CD4-positive, alpha-beta T cell treated with Interleukin-21 for 1 hour (primary cell): ENCODE measurements around the gene PTPRT.

Experiments used
- DNase-seq: peaks from one replicate; pipeline ENCODE4 v3.0.0-alpha.2; 2020

PTPRT gene

DNA sequence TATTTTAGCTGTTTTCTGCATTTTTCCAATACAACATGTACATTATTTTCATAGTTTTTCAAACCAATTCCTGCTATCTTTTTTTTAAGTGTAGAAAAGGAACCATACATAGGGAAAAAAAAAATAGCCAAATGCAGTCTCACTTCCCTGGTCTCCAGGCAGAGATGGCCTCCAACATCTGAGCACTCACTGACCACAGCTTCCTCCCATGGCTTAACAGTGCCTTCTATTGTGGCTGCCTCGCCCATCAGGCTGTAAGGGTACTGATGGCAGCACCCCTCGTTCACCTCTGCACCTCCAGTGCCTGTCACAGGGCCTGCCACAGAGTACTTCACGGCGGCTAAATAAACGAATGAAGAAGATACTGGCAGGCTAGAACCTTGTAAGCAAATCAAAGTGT is 591.1 kb downstream of the PTPRT start:
- no peak for DNase-seq

DNA sequence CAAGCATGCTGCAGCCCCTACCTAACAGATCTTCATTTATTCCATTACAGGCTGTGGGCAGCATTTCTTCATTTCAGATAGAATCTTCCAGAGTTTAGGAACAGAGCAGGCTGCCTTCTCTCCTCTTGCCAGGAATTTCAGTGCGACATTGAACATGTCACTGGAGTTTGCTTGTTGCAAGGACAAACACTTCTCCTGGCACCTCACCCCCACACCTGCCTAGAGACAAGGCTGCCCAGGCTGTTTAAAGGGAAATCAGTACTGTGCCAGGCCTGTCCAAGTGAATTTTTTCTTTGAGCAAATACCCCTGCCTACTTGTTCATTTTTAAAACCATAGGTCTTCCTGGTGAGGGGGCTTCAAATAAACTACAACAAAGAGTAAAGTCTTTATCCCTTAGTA is 594.1 kb downstream of the PTPRT start:
- no peak for DNase-seq

GRCh38 chr20:42594659-42595058 is 595.0 kb downstream of the PTPRT start:
- DNase-seq, result no peak

DNA sequence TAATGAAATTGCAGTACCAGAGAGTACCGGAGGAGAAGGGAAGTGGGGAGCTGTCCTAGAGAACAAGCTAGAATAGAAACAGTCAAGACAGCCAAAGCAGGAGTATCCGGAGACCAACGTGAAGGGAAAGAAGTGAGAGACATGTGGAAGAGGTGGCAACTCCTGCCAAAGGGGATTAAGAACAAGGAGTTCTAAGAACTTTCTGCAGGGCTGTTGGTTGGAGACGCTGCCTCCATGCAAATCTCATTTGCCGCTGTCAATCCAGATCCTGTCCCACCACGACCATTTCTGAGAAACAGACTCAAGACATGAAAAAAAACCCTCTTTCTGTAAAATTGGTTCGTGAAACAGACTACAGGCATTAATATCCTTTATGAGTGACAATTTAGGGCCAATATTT is 595.7 kb downstream of the PTPRT start:
- DNase-seq, result no peak

DNA sequence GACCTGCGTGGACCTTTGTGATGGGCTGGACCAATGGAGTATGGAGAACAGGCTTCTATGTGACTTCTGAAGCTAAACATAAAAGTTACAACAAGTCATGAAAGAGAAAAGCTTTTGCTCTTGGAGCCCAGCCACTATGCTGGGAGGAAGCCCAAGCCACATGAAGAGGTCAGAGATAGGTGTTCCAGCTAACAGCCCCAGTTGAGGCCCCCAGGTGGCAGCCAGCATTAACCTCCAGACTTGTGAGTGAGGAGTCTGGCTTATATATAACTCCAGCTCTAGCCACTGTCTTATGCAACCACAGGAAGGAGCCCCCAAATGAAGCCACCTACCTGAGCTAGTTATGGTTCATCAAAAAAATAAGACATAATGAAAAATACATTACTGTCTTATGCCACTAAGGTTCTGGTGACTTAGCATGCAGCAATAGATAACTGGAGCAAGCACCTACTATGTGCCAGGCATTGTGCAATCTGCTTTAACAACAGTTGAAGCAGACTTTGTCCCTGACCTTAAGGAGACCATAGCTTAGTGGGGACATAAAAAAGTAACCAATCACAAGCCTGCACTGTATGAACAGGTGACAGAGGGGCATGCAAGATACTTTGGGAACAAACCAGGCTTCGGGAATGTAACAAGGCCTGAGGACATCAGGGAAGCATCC is 599.6 kb downstream of the PTPRT start:
- no peak for DNase-seq

DNA sequence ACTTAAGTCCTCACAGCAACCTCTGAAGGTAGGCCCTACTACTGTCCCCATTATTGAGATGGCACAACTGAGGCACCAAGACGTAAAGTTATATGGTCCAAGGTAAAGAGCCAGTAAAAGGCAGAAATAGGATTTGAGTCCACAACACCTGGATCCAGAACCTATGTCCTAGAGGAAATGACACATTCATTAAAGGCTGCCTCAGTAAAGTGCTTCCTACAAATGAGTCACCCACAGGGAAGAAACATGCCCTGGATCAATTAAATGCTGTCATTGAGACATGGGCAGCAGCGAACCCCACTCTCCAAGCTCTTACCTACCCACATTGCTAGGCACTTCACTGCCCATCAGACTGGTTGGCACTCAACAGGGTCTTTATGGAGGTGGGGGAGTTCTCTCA is 600.9 kb downstream of the PTPRT start:
- no peak for DNase-seq

DNA sequence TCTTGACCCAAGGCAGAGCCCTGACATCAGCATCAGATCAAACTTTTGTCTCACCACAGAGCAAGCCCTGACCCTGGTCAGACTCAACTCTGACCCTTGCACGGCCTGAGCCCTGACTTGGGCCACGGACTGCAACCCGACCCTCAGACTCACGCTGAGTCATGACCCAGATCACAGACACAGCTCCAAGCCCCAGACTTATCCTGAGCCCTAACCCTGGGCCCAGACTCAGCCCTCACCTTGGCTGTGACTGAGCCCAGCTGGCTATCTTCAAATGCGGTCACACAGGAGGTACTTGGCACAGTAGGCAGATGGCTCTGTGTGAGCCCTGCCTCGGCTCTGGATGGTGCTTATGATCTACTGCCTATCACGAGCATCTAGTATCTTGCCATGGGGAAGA is 602.3 kb downstream of the PTPRT start:
- no peak for DNase-seq

- DNase-seq, result no peak
Measured at GRCh38 chr20:42581311-42581710, 608.4 kb downstream of the PTPRT start.

GRCh38 chr20:42576167-42576566 is 613.5 kb downstream of the PTPRT start:
- no peak for DNase-seq

- DNase-seq, result no peak
Measured at GRCh38 chr20:42572320-42573016, 617.2 kb downstream of the PTPRT start.

DNA sequence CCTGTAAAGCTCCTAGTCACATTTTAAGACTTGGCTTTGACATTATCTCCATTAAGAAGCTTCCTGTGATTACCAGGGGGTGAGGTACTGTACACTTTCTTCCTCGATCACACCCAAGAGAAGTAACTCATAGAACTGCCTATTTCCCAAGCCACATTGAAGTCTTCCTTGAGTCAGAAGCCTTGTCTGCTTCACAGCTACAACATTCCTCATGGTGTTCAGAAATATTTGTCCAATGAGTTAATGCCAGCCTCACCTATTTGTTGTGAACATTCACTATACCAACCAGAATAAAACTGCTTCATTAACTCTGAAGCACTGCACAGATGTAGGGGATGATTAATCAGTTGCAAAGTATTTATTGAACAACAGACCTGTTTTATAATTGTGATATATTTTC is 622.3 kb downstream of the PTPRT start:
- no peak for DNase-seq

DNA sequence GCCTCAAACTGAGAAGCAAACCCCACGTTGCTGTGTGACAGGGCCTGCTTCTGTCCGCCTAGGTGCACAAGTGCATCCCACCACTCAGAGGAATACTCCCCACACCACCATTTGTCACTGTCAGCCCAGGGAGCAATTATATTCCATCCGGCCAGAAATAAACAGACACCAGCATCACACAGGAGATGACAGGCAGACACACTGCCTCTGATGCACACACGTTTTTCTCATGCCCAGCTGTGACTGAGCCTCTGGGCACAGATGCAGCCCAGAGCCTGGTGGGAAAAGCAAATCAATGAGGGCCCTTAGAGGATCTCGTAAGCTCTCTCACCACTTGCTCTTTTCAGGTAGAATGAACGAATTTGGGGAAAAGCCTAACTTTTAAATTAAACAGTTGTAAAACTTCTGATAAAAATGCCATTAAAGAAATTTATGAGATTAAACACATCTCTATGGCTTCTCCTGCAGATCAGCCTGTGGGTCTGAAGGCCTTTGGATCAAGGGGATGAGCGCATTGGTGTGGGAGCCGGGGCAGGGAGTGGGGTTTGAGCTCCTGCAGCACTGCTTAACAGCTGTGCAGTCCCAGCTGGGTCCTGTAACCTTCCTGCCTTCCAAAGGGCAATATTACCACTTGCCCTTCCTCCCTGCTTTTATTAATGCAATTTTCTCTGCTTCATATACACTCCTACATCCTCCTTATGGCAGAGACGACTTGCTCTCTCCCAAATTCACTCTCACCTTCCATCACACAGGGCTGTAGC is 624.3 kb downstream of the PTPRT start:
- DNase-seq, result no peak

- DNase-seq, result no peak
Measured at GRCh38 chr20:42559665-42560064, 630.0 kb downstream of the PTPRT start.

DNA sequence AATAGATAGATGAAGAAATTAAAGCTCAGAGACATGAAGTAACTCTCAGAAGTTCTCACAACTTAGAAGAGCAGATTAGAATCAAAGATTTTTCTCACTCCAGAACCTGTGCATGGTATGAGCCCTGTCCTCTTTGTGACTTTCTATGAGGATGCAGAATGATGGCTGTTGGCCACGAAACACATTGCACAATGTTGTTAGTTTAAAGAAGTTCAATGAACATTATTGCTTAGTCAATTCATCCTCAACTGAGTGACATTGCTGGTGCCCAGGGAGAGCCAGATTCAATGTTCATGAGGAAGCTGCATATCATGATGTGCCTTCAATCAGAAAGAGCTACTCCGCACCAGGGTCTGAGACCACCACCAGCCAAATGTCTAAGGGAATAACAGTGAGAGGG is 633.1 kb downstream of the PTPRT start:
- no peak for DNase-seq

DNA sequence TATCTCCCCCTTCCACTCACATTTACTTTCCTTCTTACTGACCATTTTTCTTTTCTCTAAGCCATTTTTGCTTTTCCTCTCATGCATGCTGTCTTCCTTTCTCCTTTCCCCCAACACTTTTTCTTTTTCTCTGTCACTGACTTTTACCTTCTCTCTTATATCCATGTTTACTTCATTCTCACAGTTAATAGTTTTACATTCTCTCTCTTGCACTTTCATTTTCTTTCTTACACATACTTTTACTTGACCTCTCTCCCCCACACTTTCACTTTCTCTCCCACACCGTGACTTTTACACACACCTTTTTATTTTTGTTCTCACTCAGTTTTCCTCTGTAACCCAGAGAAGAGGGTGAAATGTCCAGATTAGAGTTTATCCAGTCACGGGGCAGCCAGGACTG is 636.3 kb downstream of the PTPRT start:
- no peak for DNase-seq

DNA sequence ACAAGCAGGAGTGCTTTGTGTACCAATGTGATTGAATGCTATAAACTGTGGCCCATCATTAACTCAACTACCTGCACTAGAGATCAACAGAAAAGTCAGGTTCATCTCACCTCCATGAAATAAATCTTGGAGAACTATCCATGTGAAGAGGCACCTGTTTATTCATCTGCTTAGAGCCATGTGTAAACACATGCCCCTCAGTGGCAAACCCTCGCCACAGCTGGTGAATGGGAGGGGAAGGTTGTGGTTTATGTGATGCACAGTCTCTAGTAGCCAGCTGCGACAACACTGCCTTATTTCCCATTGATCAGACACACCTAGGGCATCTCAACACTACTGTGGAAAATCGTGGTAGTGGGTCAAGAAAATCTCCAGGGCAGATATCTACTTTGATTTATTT is 640.2 kb downstream of the PTPRT start:
- no peak for DNase-seq

DNA sequence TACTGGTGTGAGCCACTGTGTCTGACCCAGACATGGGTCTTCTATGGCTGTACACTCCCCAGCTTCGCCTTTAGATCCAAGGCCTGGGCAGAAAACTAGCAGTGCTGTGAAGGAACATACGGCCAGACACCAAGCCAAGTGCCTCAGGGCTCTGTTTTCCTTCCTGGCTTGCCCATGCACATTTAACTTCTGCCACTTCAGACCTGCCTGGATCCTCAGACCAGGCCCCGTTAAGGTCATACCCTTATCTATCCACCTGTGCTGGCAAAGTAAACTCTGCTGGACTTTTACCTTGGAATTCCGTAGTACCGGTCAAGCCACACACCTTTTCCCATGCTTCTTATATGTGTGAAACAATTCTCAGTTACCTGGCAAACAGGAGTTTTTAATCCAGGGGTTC is 644.8 kb downstream of the PTPRT start:
- DNase-seq, result no peak

- DNase-seq, result no peak
Measured at GRCh38 chr20:42532831-42533230, 656.9 kb downstream of the PTPRT start.

GRCh38 chr20:42531508-42531961 is 658.2 kb downstream of the PTPRT start:
- DNase-seq, result no peak

DNA sequence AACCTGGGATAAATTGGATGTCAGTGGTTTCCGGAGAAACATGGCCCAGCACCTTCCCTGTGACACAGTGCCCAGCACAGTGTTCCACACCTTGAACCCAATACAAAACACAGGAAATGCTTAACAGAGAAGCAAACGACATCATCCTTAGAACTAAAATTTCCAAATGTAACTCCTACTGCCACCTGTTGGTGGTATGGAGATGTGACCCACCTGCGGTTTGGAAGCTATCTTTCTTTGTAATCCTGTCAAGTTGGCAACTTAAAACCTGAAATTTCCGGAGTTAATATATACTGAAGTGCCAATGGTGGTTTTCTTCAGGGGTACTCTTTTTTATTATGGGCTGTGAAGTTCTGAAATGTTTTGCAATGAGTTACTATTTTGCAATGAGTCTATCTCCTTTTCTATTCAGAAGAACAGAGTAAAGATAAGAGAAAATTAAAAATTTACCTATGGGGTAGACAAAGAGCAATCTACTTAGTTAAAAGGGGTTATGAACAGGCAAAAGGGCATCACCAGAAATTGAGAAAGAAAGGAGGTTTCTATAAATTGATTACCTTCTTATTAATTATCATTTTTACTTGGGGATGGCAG is 658.8 kb downstream of the PTPRT start:
- no peak for DNase-seq

GRCh38 chr20:42530191-42530590 is 659.5 kb downstream of the PTPRT start:
- DNase-seq, result no peak

- no peak for DNase-seq
Measured at GRCh38 chr20:42524058-42524457, 665.6 kb downstream of the PTPRT start.

DNA sequence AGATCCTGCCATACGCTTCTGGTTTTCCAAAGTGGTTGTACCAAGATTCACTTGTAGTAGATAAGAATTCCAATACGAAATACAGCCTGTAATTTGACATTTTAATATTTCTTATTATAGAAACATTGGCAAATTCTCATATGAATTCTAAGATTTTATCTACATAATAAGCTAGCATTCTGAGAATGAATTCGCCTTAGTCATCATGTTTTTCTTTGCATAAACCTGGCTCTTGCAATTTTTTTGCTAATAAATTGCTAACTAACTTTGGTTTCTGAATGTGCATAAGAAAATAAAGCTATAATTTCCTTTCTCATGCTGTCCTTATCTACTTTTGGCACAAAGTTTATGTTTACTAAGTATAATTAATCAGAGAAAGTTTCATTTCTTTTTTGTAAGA is 673.0 kb downstream of the PTPRT start:
- DNase-seq, result no peak

DNA sequence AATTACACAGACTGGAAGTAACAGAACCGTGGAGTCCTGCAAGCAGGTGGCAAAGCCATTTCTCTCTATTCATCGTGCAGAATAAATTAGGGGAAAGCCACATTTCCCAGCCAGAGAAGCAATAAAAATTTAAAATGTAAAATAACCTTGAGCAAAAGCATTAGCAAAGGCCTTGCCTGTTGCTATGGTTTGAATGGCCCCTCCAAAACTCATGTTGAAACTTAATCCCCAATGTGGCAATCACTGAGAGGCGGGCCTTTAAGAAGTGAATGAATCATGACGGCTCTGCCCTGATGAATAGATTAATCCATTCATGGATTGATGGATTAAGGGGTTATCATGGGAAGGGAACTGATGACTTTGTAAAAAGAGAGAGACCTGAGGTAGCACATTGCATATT is 679.0 kb downstream of the PTPRT start:
- DNase-seq, result no peak
